HG03280 (cell line): ENCODE data around the gene KRT8.

Source experiments
- ATAC-seq: cut with Tn5 transposase; IDR thresholded peaks from one replicate; pipeline ENCODE4 v1.9.1; 2021; ENCODE audit warnings: mild to moderate bottlenecking, moderate library complexity; ENCODE audit not compliant: unreplicated experiment

The KRT8 gene

GRCh38 chr12:52925717-52926595 lies 21.1 kb upstream of the KRT8 start:
- ATAC-seq: no peak

- ATAC-seq: no peak
Measured at GRCh38 chr12:52924764-52925716, 20.2 kb upstream of the KRT8 start.

- ATAC-seq: no peak
Measured at GRCh38 chr12:52921488-52922165, 16.8 kb upstream of the KRT8 start.

GRCh38 chr12:52920937-52921336 lies 16.1 kb upstream of the KRT8 start:
- ATAC-seq: no peak

GRCh38 chr12:52918784-52919183 lies 13.9 kb upstream of the KRT8 start:
- ATAC-seq: no peak

- ATAC-seq: no peak
Measured at GRCh38 chr12:52918351-52918750, 13.5 kb upstream of the KRT8 start.

- ATAC-seq: no peak
Measured at GRCh38 chr12:52917800-52918199, 12.9 kb upstream of the KRT8 start.

GRCh38 chr12:52916216-52916615 lies 11.3 kb upstream of the KRT8 start:
- ATAC-seq: no peak

- no peak for ATAC-seq
Measured at GRCh38 chr12:52915637-52916036, 10.8 kb upstream of the KRT8 start.

- ATAC-seq: no peak
Measured at GRCh38 chr12:52914576-52915121, 9.8 kb upstream of the KRT8 start.

- ATAC-seq: no peak
Measured at GRCh38 chr12:52913431-52913821, 8.6 kb upstream of the KRT8 start.

GRCh38 chr12:52912711-52913430 lies 8.0 kb upstream of the KRT8 start:
- no peak for ATAC-seq

GRCh38 chr12:52910248-52910883 lies 5.5 kb upstream of the KRT8 start:
- ATAC-seq: no peak

GRCh38 chr12:52909796-52910195 lies 4.9 kb upstream of the KRT8 start:
- ATAC-seq: no peak

- ATAC-seq: no peak
Measured at GRCh38 chr12:52909331-52909730, 4.5 kb upstream of the KRT8 start.

GRCh38 chr12:52907092-52907810 lies 2.4 kb upstream of the KRT8 start:
- no peak for ATAC-seq

- no peak for ATAC-seq
Measured at GRCh38 chr12:52906191-52906601, 1.3 kb upstream of the KRT8 start.

GRCh38 chr12:52903855-52904508 lies 894 bp downstream of the KRT8 start:
- ATAC-seq: no peak
